T-helper 1 cell treated with Interleukin-12 subunit alpha and Interleukin-12 subunit beta and Interleukin-4 antibody, amounts not matched to agents 30 μg/mL and 1 μg/mL, for 36 hours (primary cell): ENCODE results near the gene EXOG.
A peak's percentile ranks its signal among the peaks of the same experiment; 100 is the strongest.

Experiments used
- H3K27ac Mint-ChIP-seq: one replicate; pipeline ENCODE4 v1.8.0; 2021; ENCODE audit warnings: mild to moderate bottlenecking, mixed read lengths
- H3K27me3 Mint-ChIP-seq: one replicate; pipeline ENCODE4 v1.8.0; 2021; ENCODE audit warnings: low read depth, mixed read lengths
- H3K36me3 Mint-ChIP-seq: one replicate; pipeline ENCODE4 v1.8.0; 2021; ENCODE audit warnings: low read depth, mixed read lengths
- H3K4me1 Mint-ChIP-seq: one replicate; pipeline ENCODE4 v1.8.0; 2021; ENCODE audit warnings: low read depth, mixed read lengths
- H3K4me3 Mint-ChIP-seq: one replicate; pipeline ENCODE4 v1.8.0; 2021; ENCODE audit warnings: mild to moderate bottlenecking, moderate library complexity, mixed read lengths
- H3K9me3 Mint-ChIP-seq: one replicate; pipeline ENCODE4 v1.8.0; 2021; ENCODE audit warnings: mixed read lengths

The EXOG gene

GRCh38 chr3:38511546-38511945 lies 15.4 kb downstream of the EXOG start:
- Mint-ChIP-seq H3K4me1 (no peaks in the 10 kb centered on the region), H3K27ac (no peak overlapping the region), H3K36me3 (peaks cover 24% of the 10 kb centered on the region), H3K9me3 (no peaks in the 10 kb centered on the region), H3K27me3 (no peaks in the 10 kb centered on the region), H3K4me3 (no peak overlapping the region)

GRCh38 chr3:38515367-38515766 lies 19.2 kb downstream of the EXOG start:
- Mint-ChIP-seq H3K4me1 (peaks cover 18% of the 10 kb centered on the region), H3K4me3 (no peak overlapping the region), H3K27me3 (no peaks in the 10 kb centered on the region), H3K9me3 (no peaks in the 10 kb centered on the region), H3K36me3 (peaks cover 29% of the 10 kb centered on the region), H3K27ac (no peak overlapping the region)

GRCh38 chr3:38516669-38517068 lies 20.5 kb downstream of the EXOG start:
- Mint-ChIP-seq H3K4me3 (no peak overlapping the region), H3K4me1 (peaks cover 24% of the 10 kb centered on the region), H3K27me3 (no peaks in the 10 kb centered on the region), H3K36me3 (peaks cover 28% of the 10 kb centered on the region), H3K27ac (no peak overlapping the region), H3K9me3 (no peaks in the 10 kb centered on the region)

- Mint-ChIP-seq H3K4me1 (peaks cover 24% of the 10 kb centered on the region), H3K36me3 (peaks cover 24% of the 10 kb centered on the region), H3K4me3 (no peak overlapping the region), H3K27ac (peak overlapping the region; percentile 41), H3K9me3 (no peaks in the 10 kb centered on the region), H3K27me3 (no peaks in the 10 kb centered on the region)
These were observed 22.9 kb downstream of the EXOG start for GRCh38 chr3:38519000-38519399.

- peaks cover 24% of the 10 kb centered on the region for H3K4me1 Mint-ChIP-seq
- peaks cover 29% of the 10 kb centered on the region for H3K36me3 Mint-ChIP-seq
- peak overlapping the region; percentile 60 for H3K4me3 Mint-ChIP-seq
- no peaks in the 10 kb centered on the region for H3K9me3 Mint-ChIP-seq
- peak overlapping the region; percentile 79 for H3K27ac Mint-ChIP-seq
- no peaks in the 10 kb centered on the region for H3K27me3 Mint-ChIP-seq
These were observed 23.5 kb downstream of the EXOG start for GRCh38 chr3:38519651-38520050.

GRCh38 chr3:38521391-38521987 lies 25.3 kb downstream of the EXOG start:
- Mint-ChIP-seq H3K27ac (no peak overlapping the region), H3K36me3 (peaks cover 30% of the 10 kb centered on the region), H3K4me1 (peaks cover 24% of the 10 kb centered on the region), H3K9me3 (no peaks in the 10 kb centered on the region), H3K4me3 (no peak overlapping the region), H3K27me3 (no peaks in the 10 kb centered on the region)

- H3K27ac Mint-ChIP-seq: no peak overlapping the region
- H3K36me3 Mint-ChIP-seq: peaks cover 26% of the 10 kb centered on the region
- H3K4me1 Mint-ChIP-seq: peaks cover 24% of the 10 kb centered on the region
- H3K4me3 Mint-ChIP-seq: no peak overlapping the region
- no peaks in the 10 kb centered on the region for H3K9me3 Mint-ChIP-seq
- H3K27me3 Mint-ChIP-seq: no peaks in the 10 kb centered on the region
These were observed 25.9 kb downstream of the EXOG start for GRCh38 chr3:38522002-38522401.

- H3K4me1 Mint-ChIP-seq: peaks cover 17% of the 10 kb centered on the region
- no peak overlapping the region for H3K4me3 Mint-ChIP-seq
- H3K27me3 Mint-ChIP-seq: no peaks in the 10 kb centered on the region
- peaks cover 28% of the 10 kb centered on the region for H3K36me3 Mint-ChIP-seq
- no peaks in the 10 kb centered on the region for H3K9me3 Mint-ChIP-seq
- H3K27ac Mint-ChIP-seq: no peak overlapping the region
These were observed 28.1 kb downstream of the EXOG start for GRCh38 chr3:38524141-38524739.

GRCh38 chr3:38526792-38527191 lies 30.7 kb downstream of the EXOG start:
- Mint-ChIP-seq H3K9me3 (no peaks in the 10 kb centered on the region), H3K4me3 (no peak overlapping the region)

GRCh38 chr3:38528457-38528856 lies 32.3 kb downstream of the EXOG start:
- Mint-ChIP-seq H3K36me3 (peaks cover 24% of the 10 kb centered on the region), H3K4me1 (peaks cover 2% of the 10 kb centered on the region), H3K27me3 (no peaks in the 10 kb centered on the region), H3K4me3 (no peak overlapping the region), H3K9me3 (no peaks in the 10 kb centered on the region), H3K27ac (no peak overlapping the region)

More at GRCh38 chr3:38526792-38527191, 30.7 kb downstream of the EXOG start:
- Mint-ChIP-seq H3K4me1 (peaks cover 2% of the 10 kb centered on the region), H3K27me3 (no peaks in the 10 kb centered on the region), H3K27ac (no peak overlapping the region), H3K36me3 (peaks cover 24% of the 10 kb centered on the region)

- Mint-ChIP-seq H3K9me3 (no peaks in the 10 kb centered on the region), H3K36me3 (peaks cover 11% of the 10 kb centered on the region), H3K27ac (no peak overlapping the region), H3K27me3 (no peaks in the 10 kb centered on the region), H3K4me3 (no peak overlapping the region), H3K4me1 (no peaks in the 10 kb centered on the region)
These were observed 36.4 kb downstream of the EXOG start for GRCh38 chr3:38532529-38532928.

GRCh38 chr3:38533285-38533976 lies 37.3 kb downstream of the EXOG start:
- H3K27ac Mint-ChIP-seq: no peak overlapping the region
- H3K9me3 Mint-ChIP-seq: no peaks in the 10 kb centered on the region
- peaks cover 3% of the 10 kb centered on the region for H3K36me3 Mint-ChIP-seq
- no peak overlapping the region for H3K4me3 Mint-ChIP-seq
- no peaks in the 10 kb centered on the region for H3K27me3 Mint-ChIP-seq
- no peaks in the 10 kb centered on the region for H3K4me1 Mint-ChIP-seq

GRCh38 chr3:38534180-38534579 lies 38.0 kb downstream of the EXOG start:
- H3K27ac Mint-ChIP-seq: no peak overlapping the region
- H3K36me3 Mint-ChIP-seq: peaks cover 3% of the 10 kb centered on the region
- H3K4me1 Mint-ChIP-seq: no peaks in the 10 kb centered on the region

GRCh38 chr3:38534604-38535003 lies 38.5 kb downstream of the EXOG start:
- H3K9me3 Mint-ChIP-seq: no peaks in the 10 kb centered on the region
- no peak overlapping the region for H3K27ac Mint-ChIP-seq
- no peaks in the 10 kb centered on the region for H3K4me1 Mint-ChIP-seq
- H3K36me3 Mint-ChIP-seq: peaks cover 3% of the 10 kb centered on the region
- H3K4me3 Mint-ChIP-seq: no peak overlapping the region
- no peaks in the 10 kb centered on the region for H3K27me3 Mint-ChIP-seq

More at GRCh38 chr3:38534180-38534579, 38.0 kb downstream of the EXOG start:
- H3K9me3 Mint-ChIP-seq: no peaks in the 10 kb centered on the region
- H3K4me3 Mint-ChIP-seq: no peak overlapping the region
- no peaks in the 10 kb centered on the region for H3K27me3 Mint-ChIP-seq

GRCh38 chr3:38536671-38537070 lies 40.5 kb downstream of the EXOG start:
- no peaks in the 10 kb centered on the region for H3K9me3 Mint-ChIP-seq
- no peak overlapping the region for H3K4me3 Mint-ChIP-seq

More at GRCh38 chr3:38536671-38537070, 40.5 kb downstream of the EXOG start:
- Mint-ChIP-seq H3K27me3 (no peaks in the 10 kb centered on the region), H3K4me1 (no peaks in the 10 kb centered on the region), H3K36me3 (peaks cover 3% of the 10 kb centered on the region), H3K27ac (no peak overlapping the region)
